Panc1 (cell line): ENCODE results near the gene CEP104. TPM values are rescaled to one million over a fixed set of nuclear protein-coding genes. Genes with fewer than 3 reads are reported as not detected.

Source experiments
- ATAC-seq: fragments of 200-7000 bp; cut with Tn5 transposase; 2 replicates; pipeline ENCODE4 v1.9.1; 2020; ENCODE audit warnings: mild to moderate bottlenecking, moderate library complexity
- BruUV-seq: library from RNA; stranded (reverse); fragments of 400-500 nt; replicated peaks from 2 replicates; lab custom pipeline; 2021; lab: Mats Ljungman, UMichigan
- CTCF ChIA-PET: fragments of 300-600 bp; sonication (Branson Sonifier 250); formaldehyde crosslinking; loops from one replicate; lab custom pipeline; 2022; ENCODE audit warnings: antibody characterized with exemption; lab: Charles Lee
- POLR2A ChIA-PET: fragments of 300-600 bp; sonication (Branson Sonifier 250); formaldehyde crosslinking; loops from one replicate; lab custom pipeline; 2022; ENCODE audit warnings: antibody characterized with exemption; lab: Charles Lee
- DNase-seq: peaks from one replicate; pipeline ENCODE4 v3.0.0-alpha.2; 2010; ENCODE audit warnings: low read depth, low spot score
- H3K27ac ChIP-seq: 2 replicates; pipeline ENCODE4 v1.5.1; 2011; ENCODE audit warnings: mild to moderate bottlenecking, low read length, inconsistent platforms
- H3K27me3 ChIP-seq: fragments of 200-500 bp; sonication (Bioruptor generic); 2 replicates; pipeline ENCODE4 v1.6.0; 2014; ENCODE audit warnings: low read length, inconsistent platforms; ENCODE audit not compliant: control insufficient read depth, insufficient read depth
- H3K36me3 ChIP-seq: fragments of 200-500 bp; sonication (Bioruptor generic); 2 replicates; pipeline ENCODE4 v1.5.1; 2014; ENCODE audit warnings: inconsistent platforms, mild to moderate bottlenecking, low read length, moderate library complexity; ENCODE audit not compliant: control insufficient read depth, insufficient read depth
- H3K4me1 ChIP-seq: 2 replicates; pipeline ENCODE4 v1.5.1; 2011; ENCODE audit warnings: inconsistent platforms, mild to moderate bottlenecking, low read length, moderate library complexity; ENCODE audit not compliant: control insufficient read depth, insufficient read depth
- H3K4me3 ChIP-seq, 2 experiments: 2 replicates each; pipeline ENCODE4 v1.5.1; 2011 to 2012; ENCODE audit warnings: low read depth in 2 of 2, low read length in 2 of 2, mild to moderate bottlenecking in 2 of 2, inconsistent platforms in 1 of 2, moderate library complexity in 1 of 2
- H3K9me3 ChIP-seq: fragments of 200-500 bp; sonication (Bioruptor generic); 2 replicates; pipeline ENCODE4 v1.5.1; 2014; ENCODE audit warnings: low read depth, mild to moderate bottlenecking, inconsistent platforms, low read length, moderate library complexity; ENCODE audit not compliant: control insufficient read depth, insufficient read depth
- CTCF ChIP-seq: fragments of 450-650 bp; IDR thresholded peaks from 2 replicates; pipeline ENCODE4 v1.5.1; 2017; ENCODE audit warnings: mild to moderate bottlenecking
- POLR2AphosphoS5 ChIP-seq: IDR thresholded peaks from 2 replicates; pipeline ENCODE4 v1.6.1; 2012; ENCODE audit warnings: mild to moderate bottlenecking, low read depth, low read length, moderate library complexity
- REST ChIP-seq, 2 experiments: IDR thresholded peaks; 2 replicates each; pipeline ENCODE4 v1.6.1; 2011 to 2012; ENCODE audit warnings: low read depth in 2 of 2, control low read depth in 1 of 2, low read length in 1 of 2, mild to moderate bottlenecking in 1 of 2, moderate library complexity in 1 of 2; ENCODE audit not compliant: insufficient read depth in 1 of 2
- SIN3A ChIP-seq: IDR thresholded peaks from 2 replicates; pipeline ENCODE4 v1.6.1; 2012; ENCODE audit warnings: low read depth, mild to moderate bottlenecking, low read length, moderate library complexity, borderline replicate concordance; ENCODE audit not compliant: insufficient read depth
- TCF7L2 ChIP-seq: IDR thresholded peaks from 2 replicates; pipeline ENCODE4 v1.6.1; 2011; ENCODE audit warnings: mild to moderate bottlenecking, low read depth, low read length, inconsistent platforms
- in situ Hi-C: cut with HindIII; loops from 2 replicates; pipeline ENCODE4 v1.10.0; 2016; ENCODE audit warnings: low sequenced_read_pairs, low pct_unique_long_range_greater_than_20kb
- intact Hi-C: fragments of 100-400 bp; cut with micrococcal nuclease; formaldehyde crosslinking; loops from one replicate; pipeline ENCODE4 v1.10.0; 2022; ENCODE audit not compliant: unreplicated experiment
- total RNA-seq: library from RNA; stranded (reverse); gene quantifications from one replicate; pipeline ENCODE4 v1.2.1, GENCODE V29; 2021; ENCODE audit not compliant: unreplicated experiment

The CEP104 gene
- total RNA-seq, 1 experiment from 2014 or later = 52.0 TPM

GRCh38 chr1:3879787-3880428, 22.9 kb upstream of the CEP104 start:
- TF ChIP-seq POLR2AphosphoS5 = no peak
- TF ChIP-seq REST (IDR thresholded peaks at IDR 0.05; ENCODE audit: insufficient read depth in 1 of 2, low read depth in 2 of 2, low read length in 1 of 2) = no peak
- no peak for TF ChIP-seq TCF7L2
- no peak for TF ChIP-seq CTCF
- no peak for TF ChIP-seq SIN3A
- H3K4me1 ChIP-seq = no peaks in the 10 kb centered on the region
- no peaks in the 10 kb centered on the region for H3K27me3 ChIP-seq
- ChIA-PET POLR2A (no interaction called here), CTCF (no interaction called here)
- no peak for ATAC-seq
- no peak overlapping the region for H3K27ac ChIP-seq
- H3K9me3 ChIP-seq = peaks cover 2% of the 10 kb centered on the region; the same call in 1 of the 2 replicates
- in situ Hi-C loops = no loop called here
- H3K4me3 ChIP-seq = no peak overlapping the region
- BruUV-seq = no TSS peak
- no peaks in the 10 kb centered on the region for H3K36me3 ChIP-seq
- no peak for DNase-seq
- intact Hi-C loops = no loop called here

- no peak overlapping the region for H3K27ac ChIP-seq
- H3K36me3 ChIP-seq = no peaks in the 10 kb centered on the region
- ATAC-seq (no peak), DNase-seq (no peak)
- in situ Hi-C loops (no loop called here), intact Hi-C loops (no loop called here)
- ChIA-PET CTCF (no interaction called here), POLR2A (no interaction called here)
- peaks cover 2% of the 10 kb centered on the region; the same call in 1 of the 2 replicates for H3K9me3 ChIP-seq
- no peak overlapping the region for H3K4me3 ChIP-seq
- no peaks in the 10 kb centered on the region for H3K27me3 ChIP-seq
- no peaks in the 10 kb centered on the region for H3K4me1 ChIP-seq
- no TSS peak for BruUV-seq
- TF ChIP-seq SIN3A (no peak), REST (IDR thresholded peaks at IDR 0.05; ENCODE audit: insufficient read depth in 1 of 2, low read depth in 2 of 2, low read length in 1 of 2) (no peak), TCF7L2 (no peak), POLR2AphosphoS5 (no peak)
Measured at GRCh38 chr1:3879099-3879498, 22.1 kb upstream of the CEP104 start.
